WI38 (cell line): ENCODE results near the gene SAMD4A.

Experiments used
- H3K4me3 ChIP-seq: 2 replicates; pipeline ENCODE4 v1.5.1; 2011; ENCODE audit warnings: low read depth, mild to moderate bottlenecking, control low read depth, low read length
- CTCF ChIP-seq: IDR thresholded peaks from 2 replicates; pipeline ENCODE4 v1.5.1; 2012; ENCODE audit warnings: low read depth, mild to moderate bottlenecking, control low read depth, low read length

SAMD4A gene

DNA sequence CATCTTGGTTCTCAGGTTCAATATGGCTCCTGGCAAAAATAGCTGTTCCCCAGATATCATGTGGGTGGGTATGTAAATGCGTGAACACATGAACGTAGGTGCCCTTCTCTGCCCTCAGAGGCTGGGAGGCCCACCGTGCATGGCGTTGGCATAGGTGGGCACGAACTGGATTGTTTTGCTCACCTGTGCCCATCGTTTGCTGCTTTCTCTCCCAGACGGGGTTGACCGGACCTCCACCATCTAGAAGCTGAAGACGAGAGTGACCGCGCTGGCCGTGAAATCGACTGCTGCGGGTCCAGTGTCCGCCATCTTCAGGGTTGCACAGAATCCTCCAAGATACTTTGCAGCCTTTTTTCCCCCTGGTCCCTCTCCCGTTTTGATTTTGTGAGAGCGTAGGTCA, 221.8 kb downstream of the SAMD4A start:
- no peak for TF ChIP-seq CTCF
- no peak overlapping the region for H3K4me3 ChIP-seq

- no peak for TF ChIP-seq CTCF
- no peak overlapping the region for H3K4me3 ChIP-seq
These were observed 222.2 kb downstream of the SAMD4A start for GRCh38 chr14:54789166-54789565.

GRCh38 chr14:54789781-54790480, 223.0 kb downstream of the SAMD4A start:
- no peak overlapping the region for H3K4me3 ChIP-seq
- no peak for TF ChIP-seq CTCF

DNA sequence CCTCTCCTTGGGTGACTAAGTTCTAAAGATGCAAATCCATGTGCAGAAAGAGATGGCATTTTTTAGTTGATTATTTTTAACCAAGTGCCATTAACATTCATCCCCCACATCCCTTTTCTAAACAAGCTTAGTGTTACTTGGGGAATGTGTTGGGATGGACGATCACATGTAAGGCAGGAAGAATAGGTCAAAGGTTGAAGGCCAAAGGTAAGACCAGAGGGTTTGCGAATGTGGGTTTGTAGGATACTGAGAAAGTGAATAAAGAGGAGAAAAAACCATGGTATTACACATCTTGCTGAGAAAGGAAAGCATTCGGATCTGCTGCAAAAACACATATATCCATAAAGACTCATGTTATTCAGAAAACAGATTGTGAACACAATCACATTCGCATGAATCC, 224.1 kb downstream of the SAMD4A start:
- no peak for TF ChIP-seq CTCF

DNA sequence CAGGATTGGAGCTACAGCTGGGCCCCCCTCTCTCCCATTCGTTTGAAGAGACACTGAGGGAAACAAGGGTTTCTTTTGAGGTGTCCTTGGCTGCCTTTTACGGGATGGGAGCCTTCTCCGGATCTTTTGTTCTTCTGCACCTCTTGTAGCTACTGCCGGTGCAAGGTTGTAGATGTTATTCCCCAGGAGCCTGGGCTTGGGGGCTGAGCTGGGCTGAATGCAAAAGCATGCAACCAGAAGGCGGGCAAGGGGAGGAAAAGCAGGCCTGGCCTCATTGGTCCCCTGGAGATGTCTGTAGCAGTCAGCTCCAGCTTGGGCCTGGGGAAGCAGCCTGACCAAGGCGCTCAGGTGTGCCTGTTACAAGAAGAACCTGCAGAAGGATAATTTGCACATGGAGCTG, 225.4 kb downstream of the SAMD4A start:
- no peak for TF ChIP-seq CTCF
- H3K4me3 ChIP-seq, result no peak overlapping the region

More for the DNA sequence above, 224.1 kb downstream of the SAMD4A start:
- H3K4me3 ChIP-seq, result no peak overlapping the region

DNA sequence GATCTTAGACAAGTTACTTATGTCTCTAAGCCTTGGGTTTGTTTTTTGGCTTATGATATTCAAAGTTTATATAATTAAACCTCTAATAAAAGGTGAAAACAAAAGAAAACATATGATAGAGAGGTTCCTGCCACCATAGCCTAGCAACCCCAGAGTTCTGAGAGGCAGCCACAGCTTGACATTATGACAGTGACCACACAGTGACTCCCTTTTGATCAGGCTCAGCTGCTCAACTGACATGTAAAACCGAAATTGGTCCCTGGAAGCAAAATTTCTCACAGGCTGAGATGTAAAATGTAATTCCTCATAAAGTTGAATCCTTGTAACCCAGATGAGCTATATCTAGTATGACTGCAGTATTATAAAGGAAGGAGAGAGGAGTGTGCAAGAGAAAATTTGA, 227.2 kb downstream of the SAMD4A start:
- H3K4me3 ChIP-seq, result no peak overlapping the region
- no peak for TF ChIP-seq CTCF

- no peak for TF ChIP-seq CTCF
- H3K4me3 ChIP-seq, result no peak overlapping the region
These were observed 227.9 kb downstream of the SAMD4A start for GRCh38 chr14:54794796-54795195.
